NCI-H2107 treated with DMSO at 0.1 percent for 48 hours (cell line): ENCODE data around the gene TECPR2.
"Not testable (repeated sequence)": the region's sequence is repeated elsewhere in the genome, so short reads cannot be mapped to it uniquely, and the experiment has no call there.

Experiments used
- DNase-seq: peaks from one replicate; lab custom pipeline; 2025; ENCODE audit not compliant: unreplicated experiment; lab: John Stamatoyannopoulos, UW

Gene TECPR2

GRCh38 chr14:102525219-102525928 is 162.6 kb downstream of the TECPR2 start:
- DNase-seq: peak; percentile 64

- no peak for DNase-seq
Observed at GRCh38 chr14:102525929-102526497, 163.3 kb downstream of the TECPR2 start.

GRCh38 chr14:102528431-102529170 is 165.9 kb downstream of the TECPR2 start:
- DNase-seq: no peak

- no peak for DNase-seq
Observed at GRCh38 chr14:102530828-102531478, 168.2 kb downstream of the TECPR2 start.

GRCh38 chr14:102532204-102532658 is 169.5 kb downstream of the TECPR2 start:
- DNase-seq: no peak

- no peak for DNase-seq
Observed at GRCh38 chr14:102537981-102538601, 175.3 kb downstream of the TECPR2 start.

GRCh38 chr14:102538602-102539543 is 176.1 kb downstream of the TECPR2 start:
- no peak for DNase-seq

- peak; percentile 95 for DNase-seq
Observed at GRCh38 chr14:102539544-102540314, 177.0 kb downstream of the TECPR2 start.

- DNase-seq: peak; percentile 97
Observed at GRCh38 chr14:102540315-102541028, 177.7 kb downstream of the TECPR2 start.

GRCh38 chr14:102541029-102541491 is 178.3 kb downstream of the TECPR2 start:
- DNase-seq: not testable (repeated sequence)

- no peak for DNase-seq
Observed at GRCh38 chr14:102541771-102542170, 179.0 kb downstream of the TECPR2 start.

GRCh38 chr14:102544046-102544746 is 181.5 kb downstream of the TECPR2 start:
- no peak for DNase-seq

GRCh38 chr14:102544747-102545460 is 182.2 kb downstream of the TECPR2 start:
- DNase-seq: no peak

- DNase-seq: no peak
Observed at GRCh38 chr14:102545461-102546265, 182.9 kb downstream of the TECPR2 start.

- DNase-seq: no peak
Observed at GRCh38 chr14:102548616-102549240, 186.0 kb downstream of the TECPR2 start.

- not testable (repeated sequence) for DNase-seq
Observed at GRCh38 chr14:102550927-102551401, 188.2 kb downstream of the TECPR2 start.
